Ecto neural progenitor cell (in vitro differentiated cells): ENCODE measurements around the gene METTL26.

Experiments
- DNase-seq: peaks from one replicate; pipeline ENCODE4 v3.0.0-alpha.2; 2018; ENCODE audit warnings: low spot score

Gene METTL26

GRCh38 chr16:637081-638018 is 1.2 kb upstream of the METTL26 start:
- peak; percentile 96 for DNase-seq

GRCh38 chr16:635573-636205 is 416 bp downstream of the METTL26 start:
- no peak for DNase-seq

DNA sequence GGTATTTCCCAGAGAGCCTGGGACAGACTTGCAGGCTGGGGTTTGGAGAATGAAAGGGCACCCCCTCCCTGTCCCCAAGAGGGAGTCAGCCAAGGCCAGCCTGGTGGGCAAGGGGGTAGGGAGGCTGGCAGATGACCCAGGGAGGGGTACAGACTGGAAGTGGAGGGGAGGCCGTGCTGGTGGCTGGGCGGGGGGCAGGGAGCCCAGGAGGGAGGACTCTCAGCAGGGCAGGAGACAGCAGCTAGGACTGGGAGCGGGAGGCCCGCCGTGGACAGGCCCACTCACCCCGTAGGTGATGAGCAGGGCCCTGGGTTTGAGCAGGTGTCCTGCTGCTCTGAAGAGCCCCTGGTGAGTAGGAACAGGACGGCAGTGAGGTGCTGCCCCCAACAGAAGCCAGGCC is 1.1 kb downstream of the METTL26 start:
- DNase-seq = no peak

DNA sequence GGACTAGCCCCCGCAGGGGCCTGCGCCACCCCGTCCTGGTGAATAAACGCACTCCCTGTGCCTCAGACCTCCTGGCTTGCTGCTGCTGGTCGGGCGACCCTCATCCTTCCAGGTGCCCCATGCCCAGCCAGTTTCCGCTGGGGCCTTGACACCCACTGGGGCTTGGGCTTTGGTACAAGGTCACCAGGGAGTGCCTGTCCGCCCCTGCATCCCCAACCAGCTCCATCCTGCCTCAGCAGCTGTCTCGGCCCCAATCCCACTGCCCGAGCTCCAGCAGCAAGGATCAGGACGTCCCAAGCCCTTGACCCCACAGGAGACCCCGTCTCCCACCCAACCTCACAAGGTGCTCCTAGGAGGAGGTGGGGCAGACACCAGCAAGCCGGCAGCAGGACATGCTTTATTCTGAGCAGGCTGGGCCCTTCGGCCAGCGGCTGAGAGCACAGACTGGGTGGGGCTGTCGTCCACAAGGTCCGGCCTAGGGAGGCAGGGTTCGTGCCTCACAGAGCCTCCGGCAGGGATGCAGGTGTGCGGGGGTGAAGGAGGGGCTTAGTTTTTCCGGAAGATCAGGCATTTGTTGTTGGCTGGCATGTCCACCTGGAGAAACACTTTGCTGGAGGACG is 1.9 kb downstream of the METTL26 start:
- no peak for DNase-seq

DNA sequence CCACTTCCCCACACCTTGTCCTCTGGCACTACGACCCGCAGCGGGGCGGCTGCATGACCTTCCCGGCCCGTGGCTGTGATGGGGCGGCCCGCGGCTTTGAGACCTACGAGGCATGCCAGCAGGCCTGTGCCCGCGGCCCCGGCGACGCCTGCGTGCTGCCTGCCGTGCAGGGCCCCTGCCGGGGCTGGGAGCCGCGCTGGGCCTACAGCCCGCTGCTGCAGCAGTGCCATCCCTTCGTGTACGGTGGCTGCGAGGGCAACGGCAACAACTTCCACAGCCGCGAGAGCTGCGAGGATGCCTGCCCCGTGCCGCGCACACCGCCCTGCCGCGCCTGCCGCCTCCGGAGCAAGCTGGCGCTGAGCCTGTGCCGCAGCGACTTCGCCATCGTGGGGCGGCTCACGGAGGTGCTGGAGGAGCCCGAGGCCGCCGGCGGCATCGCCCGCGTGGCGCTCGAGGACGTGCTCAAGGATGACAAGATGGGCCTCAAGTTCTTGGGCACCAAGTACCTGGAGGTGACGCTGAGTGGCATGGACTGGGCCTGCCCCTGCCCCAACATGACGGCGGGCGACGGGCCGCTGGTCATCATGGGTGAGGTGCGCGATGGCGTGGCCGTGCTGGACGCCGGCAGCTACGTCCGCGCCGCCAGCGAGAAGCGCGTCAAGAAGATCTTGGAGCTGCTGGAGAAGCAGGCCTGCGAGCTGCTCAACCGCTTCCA is 2.6 kb downstream of the METTL26 start:
- DNase-seq = no peak

DNA sequence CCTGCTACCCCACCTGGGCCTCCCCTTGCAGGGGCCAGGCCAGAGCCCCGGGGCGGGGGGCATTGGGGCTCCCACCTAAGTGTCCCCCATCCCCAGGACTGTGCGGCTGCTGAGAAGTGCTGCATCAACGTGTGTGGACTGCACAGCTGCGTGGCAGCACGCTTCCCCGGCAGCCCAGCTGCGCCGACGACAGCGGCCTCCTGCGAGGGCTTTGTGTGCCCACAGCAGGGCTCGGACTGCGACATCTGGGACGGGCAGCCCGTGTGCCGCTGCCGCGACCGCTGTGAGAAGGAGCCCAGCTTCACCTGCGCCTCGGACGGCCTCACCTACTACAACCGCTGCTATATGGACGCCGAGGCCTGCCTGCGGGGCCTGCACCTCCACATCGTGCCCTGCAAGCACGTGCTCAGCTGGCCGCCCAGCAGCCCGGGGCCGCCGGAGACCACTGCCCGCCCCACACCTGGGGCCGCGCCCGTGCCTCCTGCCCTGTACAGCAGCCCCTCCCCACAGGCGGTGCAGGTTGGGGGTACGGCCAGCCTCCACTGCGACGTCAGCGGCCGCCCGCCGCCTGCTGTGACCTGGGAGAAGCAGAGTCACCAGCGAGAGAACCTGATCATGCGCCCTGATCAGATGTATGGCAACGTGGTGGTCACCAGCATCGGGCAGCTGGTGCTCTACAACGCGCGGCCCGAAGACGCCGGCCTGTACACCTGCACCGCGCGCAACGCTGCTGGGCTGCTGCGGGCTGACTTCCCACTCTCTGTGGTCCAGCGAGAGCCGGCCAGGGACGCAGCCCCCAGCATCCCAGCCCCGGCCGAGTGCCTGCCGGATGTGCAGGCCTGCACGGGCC is 3.4 kb downstream of the METTL26 start:
- DNase-seq = no peak

- DNase-seq = no peak
These were observed 4.2 kb downstream of the METTL26 start for GRCh38 chr16:631808-632358.

- peak; percentile 94 for DNase-seq
These were observed 5.2 kb downstream of the METTL26 start, which contains the start of gene WFIKKN1 for GRCh38 chr16:630815-631405. WFIKKN1 (plus strand) TSS chr16:630985; CDS start chr16:631254, 269 bp downstream.

DNA sequence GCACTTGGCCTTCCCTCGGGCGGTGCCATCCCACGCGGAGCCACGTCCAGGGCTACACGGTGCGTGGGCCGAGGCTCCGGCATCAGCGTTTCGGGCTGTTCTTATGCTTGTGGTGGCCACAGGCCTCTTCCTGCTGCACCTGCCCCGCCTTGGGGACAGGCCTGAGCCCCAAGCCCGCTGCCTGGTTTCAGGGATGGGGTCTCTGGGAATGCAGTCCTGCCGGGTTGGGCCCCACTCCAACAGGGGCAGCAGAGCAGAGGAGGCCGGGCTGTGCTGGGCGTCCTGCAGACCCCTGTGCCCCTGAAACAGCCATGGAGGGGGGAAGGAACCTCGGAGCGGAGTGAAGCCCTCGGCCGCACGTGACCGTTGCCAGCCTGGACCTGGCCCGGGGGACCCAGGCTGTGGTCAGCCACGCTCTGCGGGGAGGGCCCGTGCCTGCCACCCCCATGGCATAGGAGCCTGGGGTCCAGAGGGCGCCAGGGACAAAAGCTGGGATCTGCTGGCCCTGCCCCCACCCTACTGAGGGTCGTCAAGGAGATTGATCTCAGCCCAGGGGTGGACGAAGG is 5.8 kb downstream of the METTL26 start:
- no peak for DNase-seq

DNA sequence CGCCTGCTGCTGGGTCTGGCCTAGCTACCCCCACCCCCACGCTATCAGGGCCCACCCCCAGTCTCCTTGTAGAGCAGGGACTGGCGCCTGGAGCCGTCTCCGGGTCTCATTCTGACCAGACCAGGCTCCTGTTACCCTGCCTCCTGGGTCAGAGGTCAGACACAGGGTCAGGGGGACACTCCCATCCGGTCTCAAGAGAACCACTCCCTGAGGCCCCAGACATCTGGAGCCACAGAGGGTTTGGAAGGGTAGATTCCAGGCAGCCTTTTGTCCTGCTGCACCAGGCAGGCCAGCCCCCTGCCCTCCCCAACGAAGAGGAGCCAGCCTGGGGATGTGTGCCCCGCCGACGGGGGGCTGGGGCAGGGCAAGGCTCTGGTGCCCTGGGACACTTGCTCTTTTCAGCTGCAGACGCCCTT is 6.3 kb downstream of the METTL26 start:
- peak; percentile 95 for DNase-seq

DNA sequence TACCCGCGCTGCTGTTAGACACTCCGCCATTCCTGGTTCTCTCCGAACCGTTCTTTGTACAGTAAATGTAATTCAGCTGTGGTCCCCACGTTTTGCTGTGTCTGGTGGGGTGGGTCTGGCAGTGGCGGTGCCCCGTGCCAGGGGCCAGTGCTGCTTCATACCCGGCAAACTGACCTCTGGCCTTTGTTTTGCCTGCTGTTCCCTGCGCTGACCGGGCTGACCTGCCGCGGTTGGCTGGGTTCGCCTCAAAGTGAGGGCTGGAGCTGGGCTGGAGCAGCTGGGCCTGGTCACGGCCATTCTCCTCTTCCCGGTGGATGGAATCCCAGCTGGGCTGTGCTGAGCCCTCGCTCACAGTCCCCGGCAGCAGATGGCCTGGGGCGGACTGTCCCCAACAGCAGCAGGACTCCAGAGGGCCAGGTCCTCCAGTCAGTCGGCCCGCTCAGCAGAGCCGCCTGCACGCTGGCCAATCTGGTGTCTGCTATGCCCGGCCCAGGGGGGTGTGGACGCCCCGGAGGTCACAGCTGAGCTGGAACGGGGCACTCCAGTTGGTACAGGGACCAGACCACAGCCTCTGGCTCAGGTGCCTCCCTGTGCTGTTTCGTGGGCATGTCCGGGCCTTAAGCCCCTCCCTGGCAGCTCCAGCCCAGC is 6.8 kb downstream of the METTL26 start:
- peak; percentile 88 for DNase-seq

DNA sequence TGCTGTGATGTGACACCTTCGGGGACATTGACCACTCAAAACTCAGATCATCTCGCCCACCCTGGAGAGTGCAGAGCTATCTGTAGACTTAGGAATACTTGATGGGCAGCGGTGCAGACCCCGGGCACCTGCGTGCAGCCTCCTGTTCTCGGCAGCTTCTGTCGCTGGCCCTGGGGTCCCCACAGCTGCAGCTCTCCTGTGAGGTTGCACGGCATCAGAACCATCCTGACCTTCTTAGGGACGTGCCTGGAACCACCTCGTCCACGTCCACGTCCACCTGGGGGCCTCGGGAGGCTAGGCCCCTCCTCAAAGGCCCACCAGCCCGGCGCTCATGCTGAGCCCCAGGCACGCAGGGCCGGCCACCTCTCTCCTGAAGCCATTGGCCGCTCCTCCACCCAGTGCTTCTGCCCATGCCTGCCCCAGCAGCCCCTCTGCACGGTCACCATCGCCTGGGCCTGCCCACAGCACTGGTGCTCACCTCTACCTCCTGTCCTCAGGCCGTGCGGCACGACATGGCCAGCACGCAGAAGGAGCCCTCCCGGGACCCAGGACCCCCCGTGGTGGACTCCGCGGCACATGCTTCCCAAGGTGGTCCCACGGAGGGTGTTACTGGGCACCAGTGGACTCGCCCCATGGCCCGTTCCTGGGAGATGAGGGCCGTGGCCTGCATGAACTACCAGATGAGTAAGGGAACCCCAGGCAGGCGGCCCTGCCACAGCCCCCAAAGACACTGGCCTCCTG is 7.6 kb downstream of the METTL26 start:
- DNase-seq = no peak

- DNase-seq = no peak
These were observed 8.5 kb downstream of the METTL26 start for GRCh38 chr16:627454-628239.

DNA sequence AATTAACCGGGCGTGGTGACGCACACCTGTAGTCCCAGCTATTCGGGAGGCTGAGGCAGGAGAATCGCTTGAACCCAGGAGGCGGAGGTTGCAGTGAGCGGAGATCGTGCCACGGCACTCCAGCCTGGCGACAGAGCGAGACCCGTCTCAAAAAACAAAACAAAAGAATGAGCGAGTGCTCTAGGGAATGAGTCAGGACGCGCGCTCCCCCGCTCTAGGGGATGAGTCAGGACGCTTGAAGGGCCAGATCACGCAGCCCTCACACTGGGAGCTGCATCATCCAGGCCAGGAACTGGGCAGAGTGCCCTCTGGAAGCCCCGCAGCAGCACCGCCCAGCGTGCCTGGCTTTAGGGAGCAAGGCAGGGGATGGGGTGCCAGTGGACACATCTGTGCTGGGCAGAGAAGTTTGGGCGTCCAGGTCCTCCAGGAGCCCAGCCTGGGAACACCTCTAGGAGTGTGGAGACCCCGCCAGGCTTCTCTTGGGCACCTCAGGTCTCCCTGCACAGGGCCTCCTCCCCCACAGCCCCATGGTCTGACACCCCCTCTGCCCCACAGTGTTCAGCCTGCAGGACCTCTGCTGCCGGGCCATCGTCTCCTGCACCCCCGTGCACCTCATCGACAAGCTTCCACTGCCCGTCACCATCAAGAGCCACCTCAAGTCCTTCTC is 9.2 kb downstream of the METTL26 start:
- DNase-seq = no peak

DNA sequence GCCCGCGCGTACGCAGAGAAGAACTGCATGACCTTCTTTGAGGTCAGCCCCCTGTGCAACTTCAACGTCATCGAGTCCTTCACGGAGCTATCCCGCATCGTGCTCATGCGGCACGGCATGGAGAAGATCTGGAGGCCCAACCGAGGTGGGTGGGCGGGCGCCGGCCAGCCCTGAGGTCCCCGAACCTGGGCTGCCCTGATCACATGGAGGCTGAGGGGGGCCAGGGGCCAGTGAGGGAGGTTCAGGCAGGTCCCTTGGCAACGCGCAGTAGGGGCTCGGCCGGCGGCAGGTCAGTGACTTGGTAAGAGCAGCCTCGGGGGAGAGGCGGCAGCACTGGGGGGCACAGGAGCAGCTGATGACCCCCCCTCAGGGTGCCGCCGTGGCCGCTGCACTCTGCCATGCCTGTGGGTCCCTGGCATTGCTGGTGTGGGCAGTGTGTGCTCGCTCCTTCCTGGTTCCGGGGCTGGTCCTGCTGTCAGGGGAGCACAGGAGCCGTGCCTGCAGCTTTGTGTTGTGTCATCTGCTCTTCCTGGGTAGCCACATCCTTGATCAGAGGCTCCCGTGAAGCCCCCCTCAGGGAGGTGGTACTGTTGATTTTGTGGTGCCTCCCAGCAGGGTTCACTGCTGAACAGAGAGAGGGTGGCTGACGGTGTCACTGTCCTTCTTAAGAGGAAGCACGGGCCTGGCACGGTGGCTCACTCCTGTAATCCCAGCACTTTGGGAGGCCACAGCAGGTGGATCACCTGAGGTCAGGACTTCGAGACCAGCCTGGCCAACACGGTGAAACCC is 9.9 kb downstream of the METTL26 start:
- no peak for DNase-seq

DNA sequence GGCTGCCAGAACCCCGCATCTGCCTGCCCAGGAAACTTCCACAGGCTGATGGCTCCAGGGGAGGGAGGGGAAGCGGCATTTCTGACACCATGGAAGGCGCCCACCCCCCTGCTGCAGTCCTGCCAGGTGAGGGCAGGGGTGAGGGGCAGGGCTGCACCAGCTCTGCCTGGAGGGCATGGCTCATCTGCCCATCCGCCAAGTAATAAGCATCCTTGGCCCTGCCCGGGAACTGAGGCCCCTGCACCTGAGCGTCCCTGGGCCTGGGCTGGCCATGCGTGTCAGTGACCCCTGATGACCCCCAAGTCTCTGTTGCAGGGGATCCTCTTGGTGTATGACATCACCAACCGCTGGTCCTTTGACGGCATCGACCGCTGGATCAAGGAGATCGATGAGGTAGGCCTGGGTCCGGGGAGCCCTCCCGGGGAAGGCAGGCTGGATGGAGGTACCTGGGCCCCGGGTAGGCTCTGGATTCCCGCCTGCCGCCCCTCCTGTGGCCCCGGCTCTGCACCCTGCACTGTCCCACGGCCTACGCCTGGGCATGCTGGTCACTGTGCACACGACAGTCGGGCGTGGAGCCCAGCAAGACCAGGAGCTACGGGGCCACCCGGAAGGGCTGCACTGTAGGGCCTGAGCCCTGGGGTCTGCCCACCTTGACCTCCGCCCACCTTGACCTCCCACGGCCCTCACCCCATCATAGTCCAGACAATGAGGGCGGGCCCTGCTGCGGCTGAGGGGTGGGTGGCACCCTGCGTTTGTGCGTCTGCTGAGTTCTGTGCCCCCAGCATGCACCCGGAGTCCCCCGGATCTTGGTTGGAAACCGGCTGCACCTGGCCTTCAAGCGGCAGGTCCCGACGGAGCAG is 10.8 kb downstream of the METTL26 start:
- no peak for DNase-seq
